Right renal pelvis (tissue), 4 donors: ENCODE results near the gene UBE2I. TPM values are rescaled to one million over a fixed set of nuclear protein-coding genes. Genes with fewer than 3 reads are reported as not detected.

Source experiments
- polyA plus RNA-seq, 4 donors: library from polyadenylated mRNA; unstranded; fragments of 120-200 nt; gene quantifications; one replicate each; pipeline ENCODE4 v1.2.1, GENCODE V29; 2013; ENCODE audit not compliant: insufficient read length in 4 of 4

The UBE2I gene
- polyA plus RNA-seq, 4 donors, result 169 to 186 (median 176) TPM

Other genes with a start within 250 kb of the UBE2I start
- gene SSTR5, start 236.9 kb upstream of the UBE2I start, polyA plus RNA-seq, result under 1 TPM; 0.11 to 0.34 (median 0.23) TPM
- under 1 TPM in 1 of 4 donors, not detected in 3; 0.05 TPM for gene C1QTNF8, start 213.4 kb upstream of the UBE2I start, polyA plus RNA-seq
- gene CACNA1H, start 156.5 kb upstream of the UBE2I start, polyA plus RNA-seq, result 10 to 100 TPM; 17.1 to 31.1 (median 18.5) TPM
- gene TPSG1, start 84.4 kb upstream of the UBE2I start, polyA plus RNA-seq, result 1 to 10 TPM in 2 of 4 donors, under 1 TPM in 2; 0.47 to 1.6 (median 0.90) TPM
- gene TPSB2, start 79.5 kb upstream of the UBE2I start, polyA plus RNA-seq, result under 1 TPM in 1 of 4 donors, not detected in 3; 0.16 TPM
- gene TPSAB1, start 68.9 kb upstream of the UBE2I start, polyA plus RNA-seq, result under 1 TPM in 3 of 4 donors, not detected in 1; 0.09 to 0.36 (median 0.25) TPM
- gene TPSD1, start 53.6 kb upstream of the UBE2I start, polyA plus RNA-seq, result under 1 TPM in 1 of 4 donors, not detected in 3; 0.55 TPM
- 1 to 10 TPM; 3.9 to 8.5 (median 4.7) TPM for gene BAIAP3, start 24.0 kb downstream of the UBE2I start, polyA plus RNA-seq
- gene TSR3, start 42.2 kb downstream of the UBE2I start, polyA plus RNA-seq, result 10 to 100 TPM; 37.9 to 62.9 (median 46.1) TPM
- gene GNPTG, start 42.3 kb downstream of the UBE2I start, polyA plus RNA-seq, result 10 to 100 TPM; 57.3 to 69.5 (median 60.3) TPM
- gene UNKL, start 105.1 kb downstream of the UBE2I start, polyA plus RNA-seq, result 10 to 100 TPM; 14.2 to 21.1 (median 17.0) TPM
- gene UQCC4, start 111.1 kb downstream of the UBE2I start, polyA plus RNA-seq, result 10 to 100 TPM; 12.5 to 18.3 (median 14.8) TPM
- under 1 TPM in 1 of 4 donors, not detected in 3; 0.26 TPM for gene PERCC1, start 121.4 kb downstream of the UBE2I start, polyA plus RNA-seq
- gene CCDC154, start 134.9 kb downstream of the UBE2I start, polyA plus RNA-seq, result 1 to 10 TPM; 2.2 to 3.5 (median 2.7) TPM
- 10 to 100 TPM; 43.4 to 62.1 (median 48.6) TPM for gene CLCN7, start 165.4 kb downstream of the UBE2I start, polyA plus RNA-seq
- under 1 TPM in 1 of 4 donors, not detected in 3; 0.04 TPM for gene PTX4, start 179.3 kb downstream of the UBE2I start, polyA plus RNA-seq
- gene TELO2, start 183.7 kb downstream of the UBE2I start, polyA plus RNA-seq, result 10 to 100 TPM; 25.9 to 48.7 (median 30.5) TPM
- gene TMEM204, start 224.0 kb downstream of the UBE2I start, polyA plus RNA-seq, result 10 to 100 TPM; 18.8 to 28.5 (median 20.6) TPM